Peyer's patch (tissue), 4 donors: ENCODE measurements around the gene EIF3D.

Source experiments
- POLR2A ChIP-seq, 2 donors: fragments of 450-650 bp; IDR thresholded peaks; one replicate each; pipeline ENCODE4 v1.5.1; 2017; ENCODE audit warnings: antibody characterized with exemption in 2 of 2, mild to moderate bottlenecking in 2 of 2, moderate library complexity in 2 of 2
- TF ChIP-seq, protein P1 (sequence below), 6 experiments: fragments of 450-650 bp in 4 of 6; fragments of 200-600 bp in 2 of 6; sonication (generic) in 1 of 6; IDR thresholded peaks; one replicate each; pipeline ENCODE4 v1.5.1; 2017 to 2019; ENCODE audit warnings: antibody characterized with exemption in 6 of 6, mild to moderate bottlenecking in 3 of 6, moderate library complexity in 1 of 6

DNA sequence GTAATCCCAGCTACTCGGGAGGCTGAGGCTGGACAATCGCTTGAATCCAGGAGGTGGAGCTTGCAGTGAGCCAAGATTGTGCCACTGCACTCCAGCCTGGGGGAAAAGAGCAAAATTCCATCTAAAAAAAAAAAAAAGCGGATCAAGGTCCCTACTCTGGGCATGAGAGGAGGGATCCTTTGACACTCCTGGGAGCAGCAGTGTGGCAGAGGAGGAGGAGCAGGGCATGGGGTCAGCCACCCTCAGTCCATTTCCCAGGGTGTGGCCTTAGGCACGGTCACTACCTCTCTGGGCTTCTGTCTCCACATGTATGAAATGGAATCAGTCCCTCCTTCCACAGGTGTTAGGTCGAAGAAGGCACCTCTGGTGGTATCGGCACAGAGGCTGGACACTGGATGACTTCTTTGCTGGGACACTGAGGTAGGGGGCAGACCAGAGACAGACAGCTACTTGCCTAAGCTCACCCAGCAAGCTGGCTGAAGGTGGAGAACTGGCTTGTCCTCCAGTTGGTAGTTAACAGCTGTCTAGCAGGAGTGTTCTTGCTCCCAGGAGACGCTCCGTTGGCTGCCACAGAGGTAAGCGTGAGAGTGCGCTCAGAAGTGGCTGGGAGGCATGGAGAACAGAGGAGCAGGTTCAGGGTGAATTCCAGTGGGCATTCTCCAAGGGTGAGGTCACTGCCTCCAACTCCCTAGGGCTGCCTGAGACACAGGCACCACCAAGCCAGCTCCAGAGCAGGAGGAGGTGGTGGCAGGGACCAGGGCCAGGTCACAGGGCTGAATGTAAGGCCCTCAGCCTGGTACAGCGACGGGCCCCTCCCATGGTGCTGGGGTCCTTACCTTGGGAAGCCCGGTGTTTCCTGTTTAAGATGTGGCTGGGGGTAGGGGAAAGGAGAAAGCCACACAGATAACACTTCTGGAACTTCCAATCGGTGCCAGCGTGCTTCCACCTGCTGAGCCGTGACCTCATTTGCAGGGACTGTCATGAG, 67.0 kb downstream of the EIF3D start:
- TF ChIP-seq, protein P1, sequence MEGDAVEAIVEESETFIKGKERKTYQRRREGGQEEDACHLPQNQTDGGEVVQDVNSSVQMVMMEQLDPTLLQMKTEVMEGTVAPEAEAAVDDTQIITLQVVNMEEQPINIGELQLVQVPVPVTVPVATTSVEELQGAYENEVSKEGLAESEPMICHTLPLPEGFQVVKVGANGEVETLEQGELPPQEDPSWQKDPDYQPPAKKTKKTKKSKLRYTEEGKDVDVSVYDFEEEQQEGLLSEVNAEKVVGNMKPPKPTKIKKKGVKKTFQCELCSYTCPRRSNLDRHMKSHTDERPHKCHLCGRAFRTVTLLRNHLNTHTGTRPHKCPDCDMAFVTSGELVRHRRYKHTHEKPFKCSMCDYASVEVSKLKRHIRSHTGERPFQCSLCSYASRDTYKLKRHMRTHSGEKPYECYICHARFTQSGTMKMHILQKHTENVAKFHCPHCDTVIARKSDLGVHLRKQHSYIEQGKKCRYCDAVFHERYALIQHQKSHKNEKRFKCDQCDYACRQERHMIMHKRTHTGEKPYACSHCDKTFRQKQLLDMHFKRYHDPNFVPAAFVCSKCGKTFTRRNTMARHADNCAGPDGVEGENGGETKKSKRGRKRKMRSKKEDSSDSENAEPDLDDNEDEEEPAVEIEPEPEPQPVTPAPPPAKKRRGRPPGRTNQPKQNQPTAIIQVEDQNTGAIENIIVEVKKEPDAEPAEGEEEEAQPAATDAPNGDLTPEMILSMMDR (IDR thresholded peaks at IDR 0.05) = no peak
- TF ChIP-seq POLR2A (IDR thresholded peaks at IDR 0.05) = no peak
